ENCODE data around the gene GPX1. TPM values are rescaled to one million over a fixed set of nuclear protein-coding genes. Genes with fewer than 3 reads are reported as not detected.
A peak's percentile ranks its signal among the peaks of the same experiment; 100 is the strongest.

Gene GPX1
- polyA plus RNA-seq, 3 donors: 1,287 to 2,105 (median 1,394) TPM

DNA sequence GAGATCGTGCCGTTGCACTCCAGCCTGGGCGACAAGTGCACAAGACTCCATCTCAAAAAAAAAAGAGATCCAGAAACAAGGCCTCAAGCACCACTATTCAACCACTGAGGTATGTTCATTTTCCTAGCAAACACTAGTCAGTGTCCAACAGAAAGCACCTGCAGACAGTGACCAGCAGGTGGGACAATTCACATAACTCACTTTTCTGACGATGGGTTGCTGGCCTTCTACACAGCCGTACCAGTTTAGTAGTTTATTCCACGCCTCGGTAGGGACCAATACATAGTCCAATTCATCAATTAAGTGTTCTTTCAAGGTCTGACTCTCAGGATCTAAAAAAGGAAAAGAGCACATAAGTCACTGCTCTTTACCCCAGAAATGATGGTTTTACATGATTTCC lies 30.7 kb downstream of the GPX1 start:
- H3K4me3 ChIP-seq (replicated peaks in 1 of 3; ENCODE audit: low read depth in 2 of 3, low read length in 3 of 3): no peak overlapping the region
- peaks cover 6% of the 10 kb centered on the region for H3K4me1 Mint-ChIP-seq
- H4K20me1 ChIP-seq (ENCODE audit: insufficient read depth, low read length): peaks cover 70% of the 10 kb centered on the region
- TF ChIP-seq CTCF (IDR thresholded peaks at IDR 0.05): peak; percentile 39
- H3K9ac ChIP-seq (ENCODE audit: insufficient read depth, low read length, poor library complexity, severe bottlenecking): no peak overlapping the region
- no peak overlapping the region for H3K4me3 Mint-ChIP-seq
- intact Hi-C loops (cut with micrococcal nuclease): no loop called here
- 97% methylated on average over 6 of the region's 7 CpGs for WGBS (ENCODE audit: insufficient coverage)
- peak overlapping the region in 2 of 7 donors; percentile 19 to 32 for H3K27ac Mint-ChIP-seq
- no peak overlapping the region for H3K4me2 ChIP-seq (replicated peaks; ENCODE audit: extremely low read depth, low read length, poor library complexity, severe bottlenecking)
- H2AFZ ChIP-seq (ENCODE audit: insufficient read depth, low read depth, low read length, poor library complexity, severe bottlenecking): no peak overlapping the region
- peaks cover 3 to 5% of the 10 kb centered on the region in 2 donors for H3K4me1 ChIP-seq (ENCODE audit: control insufficient read depth in 1 of 2, insufficient read depth in 2 of 2, low read length in 2 of 2)
- peak in 1 of 3 donors; percentile 21 for DNase-seq
- H3K9me3 Mint-ChIP-seq: no peaks in the 10 kb centered on the region
- no peaks in the 10 kb centered on the region for H3K9me3 ChIP-seq (replicated peaks in 1 of 2; ENCODE audit: control insufficient read depth in 1 of 2, insufficient read depth in 1 of 2, low read length in 2 of 2)
- no peaks in the 10 kb centered on the region for H3K27me3 ChIP-seq (ENCODE audit: control insufficient read depth in 2 of 2, insufficient read depth in 2 of 2, low read length in 2 of 2)
- peaks cover 88% of the 10 kb centered on the region for H3K79me2 ChIP-seq (ENCODE audit: insufficient read depth, low read length)
- H3K27ac ChIP-seq (ENCODE audit: low read depth in 1 of 2, low read length in 2 of 2): no peak overlapping the region
- peaks cover 72 to 91% of the 10 kb centered on the region in 2 donors for H3K36me3 ChIP-seq (replicated peaks in 1 of 2; ENCODE audit: control insufficient read depth in 1 of 2, insufficient read depth in 2 of 2, low read length in 2 of 2)
- peaks cover 73 to 98% of the 10 kb centered on the region in 2 donors for H3K36me3 Mint-ChIP-seq
- H3K27me3 Mint-ChIP-seq (ENCODE audit: low read depth in 3 of 3): peaks cover 0 to 2% (median 0%) of the 10 kb centered on the region in 3 donors

DNA sequence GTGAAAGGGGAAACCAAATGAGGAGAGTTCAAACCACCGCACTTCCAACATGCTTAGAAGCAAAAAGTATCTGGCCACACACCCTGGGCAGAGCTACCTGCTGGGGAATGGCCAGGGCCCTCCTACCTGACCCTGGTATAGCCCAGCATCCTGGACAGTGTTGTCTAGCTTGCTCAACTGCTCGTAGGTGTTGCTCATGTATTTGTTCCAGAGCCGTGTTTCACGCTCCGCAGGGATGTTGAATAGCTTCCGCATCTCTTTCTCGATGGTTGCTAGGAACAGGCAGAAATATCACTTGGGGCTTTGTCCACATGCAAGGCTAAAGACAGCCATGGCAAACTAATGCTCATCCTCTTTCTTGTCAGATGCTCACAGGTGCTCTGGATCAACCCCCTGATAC lies 33.4 kb downstream of the GPX1 start:
- no peak overlapping the region for H3K4me2 ChIP-seq (replicated peaks; ENCODE audit: extremely low read depth, low read length, poor library complexity, severe bottlenecking)
- peaks cover 93% of the 10 kb centered on the region for H4K20me1 ChIP-seq (ENCODE audit: insufficient read depth, low read length)
- intact Hi-C loops (cut with micrococcal nuclease): no loop called here
- TF ChIP-seq CTCF (IDR thresholded peaks at IDR 0.05): no peak
- Mint-ChIP-seq H3K4me3 (no peak overlapping the region), H3K4me1 (peaks cover 4% of the 10 kb centered on the region), H3K27ac (no peak overlapping the region), H3K36me3 (peaks cover 86 to 97% of the 10 kb centered on the region in 2 donors), H3K9me3 (no peaks in the 10 kb centered on the region), H3K27me3 (ENCODE audit: low read depth in 3 of 3) (peaks cover 0 to 2% (median 0%) of the 10 kb centered on the region in 3 donors)
- WGBS (ENCODE audit: insufficient coverage): 96% methylated on average over 7 of the region's 7 CpGs
- H3K4me1 ChIP-seq (ENCODE audit: control insufficient read depth in 1 of 2, insufficient read depth in 2 of 2, low read length in 2 of 2): no peaks in the 10 kb centered on the region
- H3K9ac ChIP-seq (ENCODE audit: insufficient read depth, low read length, poor library complexity, severe bottlenecking): no peak overlapping the region
- H3K4me3 ChIP-seq (replicated peaks in 1 of 3; ENCODE audit: low read depth in 2 of 3, low read length in 3 of 3): no peak overlapping the region
- H3K9me3 ChIP-seq (replicated peaks in 1 of 2; ENCODE audit: control insufficient read depth in 1 of 2, insufficient read depth in 1 of 2, low read length in 2 of 2): no peaks in the 10 kb centered on the region
- H3K27me3 ChIP-seq (ENCODE audit: control insufficient read depth in 2 of 2, insufficient read depth in 2 of 2, low read length in 2 of 2): no peaks in the 10 kb centered on the region
- no peak overlapping the region for H2AFZ ChIP-seq (ENCODE audit: insufficient read depth, low read depth, low read length, poor library complexity, severe bottlenecking)
- H3K36me3 ChIP-seq (replicated peaks in 1 of 2; ENCODE audit: control insufficient read depth in 1 of 2, insufficient read depth in 2 of 2, low read length in 2 of 2): peaks cover 85 to 96% of the 10 kb centered on the region in 2 donors
- H3K79me2 ChIP-seq (ENCODE audit: insufficient read depth, low read length): peaks cover 81% of the 10 kb centered on the region
- no peak for DNase-seq
- no peak overlapping the region for H3K27ac ChIP-seq (ENCODE audit: low read depth in 1 of 2, low read length in 2 of 2)

Measured in CD14-positive monocyte (primary cell).